Heart left ventricle (tissue), 16 donors: ENCODE data around the gene PSTPIP1. TPM values are rescaled to one million over a fixed set of nuclear protein-coding genes. Genes with fewer than 3 reads are reported as not detected.

ENCODE experiments used
- ATAC-seq, 4 donors: fragments of 200-7000 bp; cut with Tn5 transposase; one replicate each; pipeline ENCODE4 v1.9.1; 2020 to 2022; ENCODE audit warnings: moderate library complexity in 4 of 4, mild to moderate bottlenecking in 3 of 4, moderate number of reproducible peaks in 1 of 4
- DNase-seq, 5 donors: peaks; one replicate each; pipeline ENCODE4 v3.0.0-alpha.2; 2020
- H3K27ac ChIP-seq, 12 donors: fragments of 200-600 bp; sonication (generic) in 4 of 12; one replicate each; pipeline versions ENCODE4 v1.5.0 to v1.8.0; 2016 to 2022; ENCODE audit warnings: mild to moderate bottlenecking in 2 of 12
- H3K27me3 ChIP-seq, 9 donors: fragments of 200-600 bp; sonication (generic) in 2 of 9; one replicate each; pipeline versions ENCODE4 v1.5.1 to v1.8.0; 2016 to 2022; ENCODE audit warnings: mild to moderate bottlenecking in 3 of 9
- H3K36me3 ChIP-seq, 9 donors: fragments of 200-600 bp; sonication (generic) in 2 of 9; one replicate each; pipeline versions ENCODE4 v1.5.0 to v1.8.0; 2018 to 2022; ENCODE audit warnings: mild to moderate bottlenecking in 2 of 9
- H3K4me1 ChIP-seq, 12 donors: fragments of 200-600 bp; sonication (generic) in 4 of 12; one replicate each; pipeline versions ENCODE4 v1.5.0 to v1.8.0; 2016 to 2022; ENCODE audit warnings: mild to moderate bottlenecking in 3 of 12
- H3K4me3 ChIP-seq, 12 donors: fragments of 200-600 bp; sonication (generic) in 4 of 12; one replicate each; pipeline versions ENCODE4 v1.5.0 to v1.8.0; 2017 to 2022; ENCODE audit warnings: mild to moderate bottlenecking in 9 of 12, moderate library complexity in 4 of 12
- H3K9me3 ChIP-seq, 12 donors: fragments of 200-600 bp; sonication (generic) in 4 of 12; one replicate each; pipeline versions ENCODE4 v1.5.0 to v1.8.0; 2016 to 2022; ENCODE audit warnings: mild to moderate bottlenecking in 1 of 12
- CTCF ChIP-seq, 12 donors: fragments of 200-600 bp; sonication (generic) in 4 of 12; IDR thresholded peaks; one replicate each; pipeline versions ENCODE4 v1.5.0 to v1.8.0; 2018 to 2022; ENCODE audit warnings: antibody characterized with exemption in 12 of 12, mild to moderate bottlenecking in 5 of 12
- POLR2A ChIP-seq, 2 donors: fragments of 450-650 bp; IDR thresholded peaks; one replicate each; pipeline ENCODE4 v1.6.1; 2017; ENCODE audit warnings: antibody characterized with exemption in 2 of 2, mild to moderate bottlenecking in 2 of 2, moderate library complexity in 2 of 2
- WGBS, 4 donors: extraction: QIAGEN DNeasy Blood & Tissue Kit in 2 of 4; methylation state at CpG; one replicate each; pipeline versions ENCODE4 v1.1.5 to v1.1.7; 2013 to 2018; 5-methylcytosine and 5-hydroxymethylcytosine counted together
- intact Hi-C, 10 donors: fragments of 100-400 bp; cut with DNase I; formaldehyde crosslinking; loops; one replicate each; pipeline versions ENCODE4 v1.11.1 to v1.14.2; 2022
- polyA plus RNA-seq, 2 donors: library from polyadenylated mRNA; stranded (reverse); fragments of 200-250 nt; gene quantifications; one replicate each; pipeline ENCODE4 v1.2.3, GENCODE V29; 2013
- total RNA-seq, 9 donors: library from RNA; depleted of rRNA in 2 of 9; stranded (reverse); fragments of >200 nt in 2 of 9; fragmentation: NEBNext Ultra II Directional in 3 of 9; extraction: Animal tissue kit (Norgen Biotek cat#: 25700) in 3 of 9; gene quantifications; one replicate each; pipeline versions ENCODE4 v1.1.0 to v1.2.4, GENCODE V29; 2016 to 2023
- donor health status: ischemic (EF 13 %, LVEDD 7.1; RV severe dilation, severe dysfunction).
- donor health status: healthy with polysubstance abuse.
- donor health status: DM: no; HTN: yes; CAD: no.
- donor health status: DM: no; HTN: no; CAD: no.
- donor health status: ischemic (EF 25% LVEDD 6.9; RV normal size, moderate dysfunction).
- donor health status: ischemic (EF 25% LVEDD 5.7; RV mildly dilated, moderate dysfunction).
- donor health status: healthy.
- donor health status: DM: yes; HTN: yes; CAD: no.
- donor health status: ischemic (EF 35%, LVEDD 5.7; RV mildly dilated, moderate dysfunction).
- donor health status: nonischemic (EF 11% LVEDD 7.7; RV severe dilation, severe dysfunction).
- donor health status: DM: yes; HTN: yes; CAD: no.
- donor health status: PGD.
- donor health status: ischemic (EF 29% LVEDD 5.4; RV normal size, mild dysfunction).
- donor health status: nonischemic (EF 23%, LVEDD 6.1; RV moderate dilation, normal function).

Gene PSTPIP1
- total and polyA plus RNA-seq, 11 donors = 1.3 to 17.2 (median 2.9) TPM

GRCh38 chr15:77020348-77021087 is 25.6 kb downstream of the PSTPIP1 start:
- H3K27me3 ChIP-seq = no peaks in the 10 kb centered on the region
- H3K9me3 ChIP-seq = no peaks in the 10 kb centered on the region
- H3K36me3 ChIP-seq = peaks cover 0 to 12% (median 0%) of the 10 kb centered on the region in 9 donors
- peak in 1 of 4 donors; percentile 19 for ATAC-seq
- WGBS, 4 donors = 80 to 90% (median 85%) methylated on average over 4 to 6 of the region's 6 CpGs
- H3K27ac ChIP-seq = peak overlapping the region in 1 of 12 donors; percentile 69
- no peak overlapping the region for H3K4me3 ChIP-seq
- intact Hi-C loops = loop anchor here in 9 of 10 donors (5.0 to 10.0 kb wide), 5 partner anchors 48 to 527 kb away; no protein-coding TSS in a partner anchor
- H3K4me1 ChIP-seq = peaks cover 0 to 77% (median 15%) of the 10 kb centered on the region in 12 donors
- peak in 2 of 5 donors; percentile 3 to 20 for DNase-seq
- no peak for TF ChIP-seq CTCF (IDR thresholded peaks at IDR 0.05)
- no peak for TF ChIP-seq POLR2A (IDR thresholded peaks at IDR 0.05)

GRCh38 chr15:77021088-77021481 is 26.2 kb downstream of the PSTPIP1 start:
- 74 to 89% (median 78%) methylated on average over 9 of the region's 9 CpGs for WGBS, 4 donors
- peak in 3 of 5 donors; percentile 19 to 56 (median 38) for DNase-seq

GRCh38 chr15:77021803-77022381 is 27.0 kb downstream of the PSTPIP1 start:
- H3K36me3 ChIP-seq = peaks cover 0 to 15% (median 0%) of the 10 kb centered on the region in 9 donors
- DNase-seq = peak; percentile 17 to 60 (median 53)
- 48 to 61% (median 57%) methylated on average over 4 to 7 of the region's 7 CpGs for whole genome bisulfite sequencing, 4 donors
- H3K27ac ChIP-seq = peak overlapping the region in 4 of 12 donors; percentile 14 to 69 (median 24)
- TF ChIP-seq POLR2A (IDR thresholded peaks at IDR 0.05) (no peak), CTCF (IDR thresholded peaks at IDR 0.05) (no peak)
- intact Hi-C loops = loop anchor here (2.0 to 10.0 kb wide), 6 partner anchors 50 to 525 kb away; no protein-coding TSS in a partner anchor
- ATAC-seq = peak in 2 of 4 donors; percentile 55 to 81
- H3K27me3 ChIP-seq = no peaks in the 10 kb centered on the region
- H3K4me3 ChIP-seq = no peak overlapping the region
- H3K4me1 ChIP-seq = peaks cover 0 to 63% (median 12%) of the 10 kb centered on the region in 12 donors
- no peaks in the 10 kb centered on the region for H3K9me3 ChIP-seq

More at GRCh38 chr15:77021088-77021481, 26.2 kb downstream of the PSTPIP1 start:
- intact Hi-C loops = loop anchor here in 9 of 10 donors (5.0 to 10.0 kb wide), 5 partner anchors 49 to 526 kb away; no protein-coding TSS in a partner anchor
- peak in 3 of 4 donors; percentile 57 to 74 (median 69) for ATAC-seq
- TF ChIP-seq POLR2A (IDR thresholded peaks at IDR 0.05) (no peak), CTCF (IDR thresholded peaks at IDR 0.05) (no peak)
- no peaks in the 10 kb centered on the region for H3K9me3 ChIP-seq
- H3K36me3 ChIP-seq = peaks cover 0 to 12% (median 0%) of the 10 kb centered on the region in 9 donors
- peak overlapping the region in 2 of 12 donors; percentile 25 to 69 for H3K27ac ChIP-seq
- H3K4me1 ChIP-seq = peaks cover 0 to 72% (median 12%) of the 10 kb centered on the region in 12 donors
- H3K27me3 ChIP-seq = no peaks in the 10 kb centered on the region
- no peak overlapping the region for H3K4me3 ChIP-seq
